ENCODE data around the gene URB2.

DNA sequence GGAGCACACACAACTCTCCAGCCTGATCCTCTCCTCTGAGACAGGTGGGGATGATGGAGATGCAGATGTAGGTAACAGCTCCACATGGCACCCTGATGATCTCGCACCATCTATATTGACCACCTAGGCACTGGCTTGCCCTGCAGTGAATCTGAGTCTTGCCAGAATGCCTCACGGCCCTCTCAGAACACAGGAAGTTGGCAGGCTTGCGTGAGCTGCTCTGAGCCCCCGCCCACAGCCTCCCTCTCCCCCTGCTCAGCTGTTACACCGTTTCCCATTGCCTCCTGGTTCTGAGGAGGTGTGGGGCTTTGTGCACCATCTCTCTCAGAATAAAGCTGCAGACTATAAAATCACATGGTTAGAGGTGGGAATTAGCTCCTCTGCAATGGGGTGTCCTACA is 48.0 kb downstream of the URB2 start:
- TF ChIP-seq, protein P1, sequence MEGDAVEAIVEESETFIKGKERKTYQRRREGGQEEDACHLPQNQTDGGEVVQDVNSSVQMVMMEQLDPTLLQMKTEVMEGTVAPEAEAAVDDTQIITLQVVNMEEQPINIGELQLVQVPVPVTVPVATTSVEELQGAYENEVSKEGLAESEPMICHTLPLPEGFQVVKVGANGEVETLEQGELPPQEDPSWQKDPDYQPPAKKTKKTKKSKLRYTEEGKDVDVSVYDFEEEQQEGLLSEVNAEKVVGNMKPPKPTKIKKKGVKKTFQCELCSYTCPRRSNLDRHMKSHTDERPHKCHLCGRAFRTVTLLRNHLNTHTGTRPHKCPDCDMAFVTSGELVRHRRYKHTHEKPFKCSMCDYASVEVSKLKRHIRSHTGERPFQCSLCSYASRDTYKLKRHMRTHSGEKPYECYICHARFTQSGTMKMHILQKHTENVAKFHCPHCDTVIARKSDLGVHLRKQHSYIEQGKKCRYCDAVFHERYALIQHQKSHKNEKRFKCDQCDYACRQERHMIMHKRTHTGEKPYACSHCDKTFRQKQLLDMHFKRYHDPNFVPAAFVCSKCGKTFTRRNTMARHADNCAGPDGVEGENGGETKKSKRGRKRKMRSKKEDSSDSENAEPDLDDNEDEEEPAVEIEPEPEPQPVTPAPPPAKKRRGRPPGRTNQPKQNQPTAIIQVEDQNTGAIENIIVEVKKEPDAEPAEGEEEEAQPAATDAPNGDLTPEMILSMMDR (IDR thresholded peaks at IDR 0.05), result no peak
- no peak for TF ChIP-seq POLR2A (IDR thresholded peaks at IDR 0.05)

All from stomach (tissue), 4 donors.